Measurements from ENCODE around the gene WDFY1. TPM values are rescaled to one million over a fixed set of nuclear protein-coding genes. Genes with fewer than 3 reads are reported as not detected.

WDFY1 gene
- total RNA-seq, 1 donor from 2014 or later, result 77.0 TPM

- ChIA-PET POLR2A (interaction anchor here (2.4 kb wide), 1 partner anchor 8 kb away, joined by 13 read pairs; no protein-coding TSS in a partner anchor), CTCF (no interaction called here)
- ATAC-seq (ENCODE audit: low read depth), result no peak
- Mint-ChIP-seq H3K36me3 (ENCODE audit: low read depth) (peaks cover 63% of the 10 kb centered on the region), H3K27me3 (no peaks in the 10 kb centered on the region), H3K4me3 (no peak overlapping the region), H3K9me3 (no peaks in the 10 kb centered on the region), H3K4me1 (peaks cover 59% of the 10 kb centered on the region), H3K27ac (no peak overlapping the region)
- TF ChIP-seq CTCF (IDR thresholded peaks at IDR 0.05), result no peak
- intact Hi-C loops (cut with micrococcal nuclease), result no loop called here
- DNase-seq, result no peak
These were observed 58.4 kb downstream of the WDFY1 start for GRCh38 chr2:223886726-223887125.

- H3K4me1 Mint-ChIP-seq, result peaks cover 42% of the 10 kb centered on the region
- H3K4me3 Mint-ChIP-seq, result peak overlapping the region; percentile 3
- TF ChIP-seq CTCF (IDR thresholded peaks at IDR 0.05), result no peak
- H3K27ac Mint-ChIP-seq, result peak overlapping the region; percentile 79
- POLR2A ChIA-PET, result interaction anchor here (2.4 kb wide), 1 partner anchor 10 kb away, joined by 13 read pairs; no protein-coding TSS in a partner anchor
- no peaks in the 10 kb centered on the region for H3K9me3 Mint-ChIP-seq
- intact Hi-C loops (cut with micrococcal nuclease), result loop anchor here (1.0 to 2.0 kb wide), 3 partner anchors 11 to 60 kb away; partner anchors contain the start of genes AP1S3 and WDFY1
- ATAC-seq (ENCODE audit: low read depth) (peak; percentile 78), DNase-seq (no peak)
- H3K36me3 Mint-ChIP-seq (ENCODE audit: low read depth), result peaks cover 68% of the 10 kb centered on the region
- CTCF ChIA-PET, result no interaction called here
- H3K27me3 Mint-ChIP-seq, result no peaks in the 10 kb centered on the region
These were observed 60.7 kb downstream of the WDFY1 start for GRCh38 chr2:223884399-223884798.

GRCh38 chr2:223882715-223883114, 62.4 kb downstream of the WDFY1 start:
- H3K27ac Mint-ChIP-seq, result peak overlapping the region; percentile 82
- TF ChIP-seq CTCF (IDR thresholded peaks at IDR 0.05), result no peak
- no peak overlapping the region for H3K4me3 Mint-ChIP-seq
- H3K9me3 Mint-ChIP-seq, result no peaks in the 10 kb centered on the region
- peaks cover 75% of the 10 kb centered on the region for H3K36me3 Mint-ChIP-seq (ENCODE audit: low read depth)
- intact Hi-C loops (cut with micrococcal nuclease), result no loop called here
- H3K27me3 Mint-ChIP-seq, result no peaks in the 10 kb centered on the region
- ATAC-seq (ENCODE audit: low read depth), result no peak
- POLR2A ChIA-PET, result interaction anchor here (1.2 to 1.6 kb wide), 2 partner anchors 11 to 13 kb away, joined by 3 to 6 read pairs; no protein-coding TSS in a partner anchor
- CTCF ChIA-PET, result no interaction called here
- no peak for DNase-seq
- H3K4me1 Mint-ChIP-seq, result peaks cover 38% of the 10 kb centered on the region

- TF ChIP-seq CTCF (IDR thresholded peaks at IDR 0.05), result no peak
- Mint-ChIP-seq H3K27ac (no peak overlapping the region), H3K4me1 (peaks cover 31% of the 10 kb centered on the region), H3K27me3 (no peaks in the 10 kb centered on the region), H3K36me3 (ENCODE audit: low read depth) (peaks cover 83% of the 10 kb centered on the region), H3K9me3 (no peaks in the 10 kb centered on the region), H3K4me3 (no peak overlapping the region)
- ChIA-PET POLR2A (interaction anchor here (1.3 to 2.6 kb wide), 2 partner anchors 16 to 72 kb away, joined by 3 to 18 read pairs; no protein-coding TSS in a partner anchor), CTCF (no interaction called here)
- ATAC-seq (ENCODE audit: low read depth) (no peak), DNase-seq (no peak)
- intact Hi-C loops (cut with micrococcal nuclease), result loop anchor here (2.0 kb wide), 1 partner anchor 14 kb away; no protein-coding TSS in a partner anchor
These were observed 64.3 kb downstream of the WDFY1 start for GRCh38 chr2:223880796-223881195.

- POLR2A ChIA-PET, result no interaction called here
- H3K4me1 Mint-ChIP-seq, result peaks cover 13% of the 10 kb centered on the region
- H3K9me3 Mint-ChIP-seq, result no peaks in the 10 kb centered on the region
- TF ChIP-seq CTCF (IDR thresholded peaks at IDR 0.05), result no peak
- DNase-seq (no peak), ATAC-seq (ENCODE audit: low read depth) (no peak)
- H3K27ac Mint-ChIP-seq, result no peak overlapping the region
- no peak overlapping the region for H3K4me3 Mint-ChIP-seq
- CTCF ChIA-PET, result no interaction called here
- no peaks in the 10 kb centered on the region for H3K27me3 Mint-ChIP-seq
- H3K36me3 Mint-ChIP-seq (ENCODE audit: low read depth), result peaks cover 84% of the 10 kb centered on the region
- intact Hi-C loops (cut with micrococcal nuclease), result no loop called here
These were observed 67.3 kb downstream of the WDFY1 start for GRCh38 chr2:223877721-223878410.
